Ishikawa (cell line): Measurements from ENCODE around the gene PALLD.

Experiments used
- CEBPB ChIP-seq: IDR thresholded peaks from 2 replicates; pipeline ENCODE4 v1.6.1; 2012
- FOXM1 ChIP-seq: IDR thresholded peaks from 2 replicates; pipeline ENCODE4 v1.6.1; 2012; ENCODE audit warnings: low read depth, borderline replicate concordance
- RAD21 ChIP-seq: IDR thresholded peaks from 2 replicates; pipeline ENCODE4 v1.6.1; 2012; ENCODE audit warnings: low read depth

- TF ChIP-seq CEBPB (no peak), FOXM1 (no peak), RAD21 (no peak)
These were observed 178.0 kb downstream of the PALLD start for GRCh38 chr4:168674866-168675265.
